NCI-H82 treated with DMSO at 0.1 percent for 48 hours (cell line): ENCODE measurements around the gene MAB21L4.

Source experiments
- DNase-seq: peaks from one replicate; lab custom pipeline; 2025; ENCODE audit not compliant: unreplicated experiment; lab: John Stamatoyannopoulos, UW

Gene MAB21L4

DNA sequence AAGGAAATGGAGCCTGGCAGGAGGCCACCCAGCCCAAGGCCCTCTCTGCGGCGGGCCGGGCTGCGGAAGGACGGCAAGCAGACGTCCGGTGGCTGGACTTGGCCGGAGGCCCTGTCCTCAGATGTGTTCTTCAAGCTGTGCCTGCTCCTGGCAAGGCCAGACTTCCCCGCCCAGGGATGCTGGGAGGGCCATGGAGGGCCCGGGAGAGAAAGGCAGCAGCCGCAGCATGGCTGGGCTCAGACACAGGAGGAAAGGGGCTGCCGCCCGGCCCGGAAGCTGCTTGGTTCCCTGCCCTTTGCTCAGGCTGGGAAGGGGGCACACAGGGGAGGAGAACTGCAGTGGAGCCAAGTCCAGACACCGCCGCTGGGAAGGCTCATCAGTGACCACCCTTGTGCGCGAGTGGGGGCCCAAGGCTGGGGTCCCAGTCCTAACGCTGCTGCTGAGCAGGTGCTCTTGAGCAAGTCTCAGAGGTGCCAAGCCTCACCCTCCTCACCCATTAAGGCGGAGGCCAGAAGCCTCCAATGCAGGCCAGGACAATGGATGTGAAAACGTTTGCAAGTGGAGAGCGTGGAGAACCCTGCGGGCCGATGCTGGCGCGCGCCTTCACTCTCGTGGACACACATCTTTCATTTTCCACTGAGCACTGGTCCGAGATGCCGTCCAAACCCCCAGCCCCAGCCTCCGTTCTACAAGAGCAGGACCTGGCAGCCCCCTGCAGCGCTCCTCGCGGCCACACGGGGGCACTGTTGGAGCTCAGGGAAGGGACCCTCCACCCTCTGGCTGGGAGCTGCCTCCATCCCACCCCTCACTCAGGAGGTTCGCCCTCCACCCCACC, 18.1 kb upstream of the MAB21L4 start:
- DNase-seq = no peak

GRCh38 chr2:240912878-240913809, 17.2 kb upstream of the MAB21L4 start:
- DNase-seq = no peak

DNA sequence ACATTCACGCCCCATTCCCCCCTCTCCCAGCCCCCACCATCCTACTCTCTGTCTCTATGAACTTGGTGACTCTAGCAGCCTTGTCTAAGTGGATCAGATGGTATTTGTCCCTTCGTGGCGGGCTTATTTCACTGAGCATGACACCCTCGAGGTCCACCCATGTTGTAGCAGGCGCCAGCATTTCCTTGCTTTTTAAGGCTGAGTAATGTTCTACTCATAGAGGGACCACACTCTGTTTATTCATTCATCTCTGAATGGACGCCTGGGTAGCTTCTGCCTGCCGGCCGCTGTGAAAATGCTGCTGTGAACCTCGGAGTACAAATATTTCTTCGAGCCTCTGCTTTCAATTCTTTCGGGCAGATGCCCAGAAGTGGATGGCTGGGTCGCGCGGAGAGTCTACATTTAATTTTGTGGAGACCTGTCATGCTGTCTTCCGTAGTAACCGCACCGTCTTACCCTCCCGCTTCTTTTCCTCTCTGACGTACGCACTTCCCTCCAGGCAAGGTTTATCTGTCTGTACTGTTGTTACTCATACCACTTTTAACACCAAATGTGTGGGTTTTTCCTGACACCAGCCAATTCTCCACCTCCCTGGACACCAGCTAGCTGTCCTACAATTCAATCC, 15.8 kb upstream of the MAB21L4 start:
- DNase-seq = no peak

DNA sequence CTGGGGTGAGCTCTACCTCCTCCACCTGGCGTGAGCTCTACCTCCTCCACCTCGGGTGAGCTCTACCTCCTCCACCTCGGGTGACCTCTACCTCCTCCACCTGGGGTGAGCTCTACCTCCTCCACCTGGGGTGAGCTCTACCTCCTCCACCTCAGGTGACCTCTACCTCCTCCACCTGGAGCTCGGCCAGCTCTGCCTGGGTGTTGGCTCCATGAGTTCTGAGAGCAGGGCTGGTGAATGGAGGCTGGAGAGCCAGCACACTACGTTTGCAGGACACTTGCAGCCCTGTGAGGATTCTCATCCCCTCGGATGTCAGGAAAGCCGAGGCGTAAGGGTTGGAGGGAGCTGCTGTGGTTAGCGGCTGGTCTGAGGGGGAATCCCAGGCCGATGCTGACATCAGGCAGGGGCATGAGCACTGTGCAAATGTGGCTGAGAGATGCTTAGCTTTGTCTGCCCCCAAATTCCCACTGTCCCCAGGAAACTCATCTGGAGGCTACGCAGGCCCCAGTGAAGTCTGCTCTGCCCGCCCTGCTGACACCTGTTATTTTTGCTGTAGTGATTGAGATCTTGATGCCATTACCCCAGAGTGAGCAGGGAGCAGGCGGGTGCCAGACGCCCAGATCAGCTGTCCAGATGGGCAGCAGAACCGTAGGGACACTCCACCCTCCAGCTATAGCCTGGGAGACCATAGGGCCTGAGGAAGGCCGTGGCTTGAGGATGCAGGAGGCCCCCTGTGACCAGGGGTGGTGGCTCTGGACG, 13.4 kb upstream of the MAB21L4 start:
- no peak for DNase-seq

DNA sequence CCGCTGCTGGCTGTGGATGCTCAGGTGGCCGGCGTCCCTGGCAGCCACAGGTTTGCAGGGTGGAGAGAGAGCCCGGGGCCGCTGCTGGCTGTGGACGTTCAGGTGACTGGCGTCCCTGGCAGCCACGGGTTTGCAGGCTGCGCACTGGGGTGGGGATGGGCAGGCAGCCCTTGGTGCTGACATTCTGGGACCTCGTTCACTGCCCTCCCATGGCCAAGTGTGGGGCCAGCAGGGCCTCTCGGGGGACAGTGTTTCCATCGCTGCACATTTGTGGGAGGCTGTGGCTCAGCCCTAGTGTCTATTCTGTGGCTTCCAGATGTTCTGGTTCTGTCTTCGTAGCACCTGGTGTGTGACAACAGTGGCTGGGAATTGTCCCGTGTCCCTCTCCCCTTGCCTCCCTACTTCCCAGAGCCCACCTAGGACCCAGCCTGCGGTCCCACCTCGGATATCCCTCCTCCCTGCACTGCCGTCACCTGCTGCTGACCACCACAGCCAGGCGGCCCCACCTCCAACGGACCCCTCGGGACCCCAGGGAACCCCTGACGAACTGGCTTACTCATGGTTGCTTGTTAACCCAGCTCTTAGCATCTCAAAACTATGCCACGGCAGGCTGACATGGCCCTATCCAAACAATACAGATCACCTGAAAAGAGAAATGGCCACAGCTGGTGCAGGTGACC, 11.1 kb upstream of the MAB21L4 start:
- DNase-seq = no peak

- no peak for DNase-seq
These were observed 10.4 kb upstream of the MAB21L4 start, which contains the start of gene CROCC2 for GRCh38 chr2:240906141-240906910. Gene CROCC2, plus strand, starts transcription at chr2:240906336. Its CDS starts 178 bp downstream, at chr2:240906514.

GRCh38 chr2:240905176-240905781, 9.3 kb upstream of the MAB21L4 start:
- DNase-seq = no peak

- DNase-seq = no peak
These were observed 8.5 kb upstream of the MAB21L4 start for GRCh38 chr2:240904216-240905175.

DNA sequence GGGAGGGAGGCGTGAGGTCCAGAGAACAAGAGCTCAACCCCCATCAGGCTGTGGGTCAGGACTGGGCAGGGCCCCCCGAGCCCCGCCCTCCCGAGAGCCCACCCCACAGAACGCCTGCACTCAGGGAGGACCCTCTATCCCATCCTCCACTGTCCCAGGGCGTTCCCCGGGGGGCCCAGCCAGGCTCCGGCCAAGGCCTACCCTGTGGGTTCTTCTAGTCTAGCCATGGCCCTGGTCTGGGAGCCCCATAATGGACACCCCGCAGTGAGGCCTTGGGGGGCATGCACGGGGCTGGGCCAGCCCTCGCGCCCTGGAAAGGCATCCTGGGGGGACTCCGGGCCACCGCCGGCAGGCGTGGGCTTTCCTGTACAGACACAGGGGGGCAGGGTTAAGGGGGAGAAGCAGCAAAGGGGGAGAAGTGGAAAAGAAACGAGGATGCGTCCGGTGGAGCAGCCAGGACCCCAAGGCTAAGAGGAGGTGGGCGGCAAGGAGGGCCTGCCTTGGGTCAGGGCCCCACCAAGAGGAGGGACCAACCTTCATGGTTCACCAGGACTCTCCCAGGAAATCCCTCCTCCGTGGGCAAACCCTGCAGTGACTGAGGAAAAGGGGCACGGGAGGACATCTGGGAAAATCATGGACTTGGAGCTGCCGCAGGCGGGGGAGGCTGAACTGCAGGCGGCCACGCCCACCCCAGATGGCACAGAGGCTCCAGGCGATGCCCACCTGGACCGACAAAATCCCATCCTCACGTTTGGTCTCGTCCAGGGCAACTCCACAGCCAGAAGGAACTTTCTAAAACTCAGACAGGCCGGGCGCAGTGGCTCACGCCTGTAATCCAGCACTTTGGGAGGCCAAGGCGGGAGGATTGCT, 7.5 kb upstream of the MAB21L4 start:
- DNase-seq = no peak

- DNase-seq = no peak
These were observed 6.7 kb upstream of the MAB21L4 start for GRCh38 chr2:240902615-240903041.

GRCh38 chr2:240901986-240902614, 6.1 kb upstream of the MAB21L4 start:
- no peak for DNase-seq

GRCh38 chr2:240900141-240900860, 4.3 kb upstream of the MAB21L4 start:
- no peak for DNase-seq

DNA sequence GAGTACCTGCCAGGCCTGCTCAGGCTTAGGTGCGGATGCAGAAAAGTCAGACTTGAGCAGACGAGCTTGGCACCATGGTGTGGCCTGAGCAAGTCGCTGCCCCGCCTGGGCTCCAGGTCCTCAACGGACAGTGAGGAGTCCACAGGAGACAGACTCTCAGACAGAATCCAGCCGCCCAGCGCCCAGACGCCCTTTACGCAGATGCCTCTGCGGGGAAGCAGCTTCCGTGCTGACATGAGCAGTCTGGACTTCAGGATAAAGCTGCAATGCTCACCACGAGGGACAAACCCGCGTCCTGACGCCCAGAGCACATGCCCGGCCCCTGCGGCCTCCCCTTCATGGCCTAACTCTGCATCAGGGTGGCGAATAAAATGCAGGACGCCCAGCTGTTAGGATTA, 3.5 kb upstream of the MAB21L4 start:
- DNase-seq = no peak

GRCh38 chr2:240898731-240899467, 2.9 kb upstream of the MAB21L4 start:
- DNase-seq = no peak

DNA sequence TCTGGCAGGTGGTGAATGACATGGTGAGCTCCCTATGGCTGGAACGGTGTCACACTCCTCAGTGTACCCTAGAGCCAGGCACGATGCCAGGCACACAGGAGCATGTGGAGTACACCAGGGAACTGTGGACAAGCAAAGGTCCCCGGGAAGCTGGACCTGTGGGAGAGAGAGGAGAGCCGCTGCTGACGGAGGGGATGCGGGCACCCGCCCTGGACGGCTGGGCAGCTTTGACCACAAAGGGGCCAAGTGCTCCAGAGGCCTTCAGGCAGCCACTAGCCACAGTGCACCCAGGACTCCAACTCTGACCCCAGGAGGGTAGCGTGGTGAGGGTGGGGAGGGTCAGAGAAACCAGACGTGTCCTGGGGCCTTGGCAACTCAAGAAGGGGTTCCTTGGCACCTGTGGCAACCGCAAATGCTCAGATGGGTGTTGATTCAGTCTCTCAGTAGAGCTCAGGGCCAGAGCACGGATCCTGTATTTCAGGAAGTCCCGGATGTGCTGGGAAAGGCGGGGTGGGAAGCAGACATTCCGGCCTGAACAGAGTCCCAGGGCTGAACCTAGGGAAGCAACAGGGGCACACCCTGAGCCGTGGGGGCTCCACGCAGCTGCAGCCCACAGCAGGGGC, 2.3 kb upstream of the MAB21L4 start:
- DNase-seq = no peak
